CD4-positive, alpha-beta T cell treated with Interleukin-4 for 1 hour (primary cell): ENCODE results near the gene BTBD9.
"Not testable (repeated sequence)": the region's sequence is repeated elsewhere in the genome, so short reads cannot be mapped to it uniquely, and the experiment has no call there.

Experiments
- DNase-seq, 2 donors: peaks; one replicate each; pipeline ENCODE4 v3.0.0-alpha.2; 2020 to 2022

BTBD9 gene

DNA sequence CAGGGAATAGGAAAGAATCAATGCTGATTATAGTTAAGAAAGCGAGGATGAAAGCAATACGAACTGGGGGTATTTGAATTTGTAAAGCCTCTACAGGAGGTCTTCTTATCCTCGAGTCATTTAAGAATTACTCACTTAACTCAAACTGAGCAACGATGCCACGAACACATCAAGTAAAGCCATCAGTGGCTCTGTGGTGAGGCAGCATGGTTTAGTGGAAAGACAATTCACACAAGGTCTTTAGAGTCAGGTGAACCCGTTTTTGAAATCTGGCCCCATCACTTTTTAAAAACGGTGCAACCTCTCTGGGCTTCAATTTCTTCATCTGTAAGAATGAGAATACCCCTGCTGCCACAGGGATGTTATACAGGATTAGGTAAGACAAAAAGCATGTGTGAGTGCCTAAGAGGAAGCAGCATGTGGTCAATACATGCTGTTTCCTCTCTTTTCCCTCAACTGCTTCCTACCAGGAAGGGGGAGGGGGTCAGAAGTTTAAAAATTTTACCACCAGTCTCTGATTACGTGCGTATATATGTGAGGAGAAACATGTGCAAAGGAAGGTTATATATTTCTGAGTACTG, 162.0 kb downstream of the BTBD9 start:
- DNase-seq = no peak

- no peak for DNase-seq
Measured at GRCh38 chr6:38476888-38477287, 162.8 kb downstream of the BTBD9 start.

DNA sequence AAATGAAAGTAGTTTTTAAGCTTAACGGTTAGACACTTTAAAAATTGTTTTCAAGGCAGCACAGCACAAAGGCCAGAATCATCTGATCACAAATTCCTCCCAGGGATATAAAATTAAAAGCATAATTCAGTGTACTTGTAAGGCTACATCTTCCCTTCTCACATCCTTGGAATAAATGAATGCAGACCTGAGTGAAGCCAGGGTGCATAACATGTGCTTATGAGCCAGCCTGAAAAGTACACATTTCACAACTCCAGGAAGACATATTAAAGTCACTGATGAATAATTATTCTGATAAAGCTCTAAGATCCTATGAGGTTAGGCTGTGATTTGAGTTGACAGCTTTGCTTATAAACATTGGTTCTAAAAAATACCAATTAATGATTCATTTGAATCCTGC, 163.6 kb downstream of the BTBD9 start:
- DNase-seq = no peak

GRCh38 chr6:38470548-38470947, 169.2 kb downstream of the BTBD9 start:
- DNase-seq = no peak

DNA sequence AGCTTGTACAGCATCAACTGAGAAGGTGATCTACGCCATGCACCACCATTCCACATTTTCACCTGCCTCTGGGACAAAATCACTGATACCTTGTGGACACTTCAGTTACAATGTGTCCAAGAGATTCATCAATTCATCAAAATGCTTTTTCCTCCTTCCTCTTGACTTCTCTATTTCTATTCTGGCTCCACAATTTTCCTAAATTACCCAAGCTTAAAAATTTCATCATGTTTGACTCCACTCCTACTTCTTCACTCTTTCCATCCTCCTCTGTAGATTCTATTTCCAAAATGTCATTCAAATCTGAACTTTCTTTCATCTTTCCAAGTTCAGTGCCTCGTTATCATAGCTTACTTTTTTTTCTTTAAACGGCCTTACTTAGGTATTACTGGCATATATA, 172.2 kb downstream of the BTBD9 start:
- DNase-seq = no peak

DNA sequence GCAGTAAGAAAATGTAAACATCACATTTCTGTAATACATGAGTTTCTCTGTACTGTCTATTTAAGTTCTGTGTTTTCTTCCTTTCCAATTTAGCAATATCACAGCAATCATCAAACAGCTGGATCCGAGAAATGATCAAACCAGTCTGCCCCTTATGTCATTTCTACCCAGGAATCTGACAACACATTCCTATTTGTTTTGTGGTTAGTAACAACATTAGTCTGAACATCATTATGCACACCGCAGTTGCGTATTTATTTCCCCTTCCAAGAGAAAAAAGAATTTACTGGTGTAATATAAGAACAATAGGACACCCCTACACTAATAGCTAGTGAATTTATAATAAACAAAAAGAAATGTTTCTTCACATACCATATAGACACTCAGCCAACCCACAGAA, 179.5 kb downstream of the BTBD9 start:
- no peak for DNase-seq

- no peak for DNase-seq
Measured at GRCh38 chr6:38459291-38459690, 180.4 kb downstream of the BTBD9 start.

- DNase-seq = no peak
Measured at GRCh38 chr6:38453861-38454260, 185.9 kb downstream of the BTBD9 start.

GRCh38 chr6:38452816-38453660, 186.7 kb downstream of the BTBD9 start:
- DNase-seq = no peak

- no peak for DNase-seq
Measured at GRCh38 chr6:38450717-38451116, 189.0 kb downstream of the BTBD9 start.

DNA sequence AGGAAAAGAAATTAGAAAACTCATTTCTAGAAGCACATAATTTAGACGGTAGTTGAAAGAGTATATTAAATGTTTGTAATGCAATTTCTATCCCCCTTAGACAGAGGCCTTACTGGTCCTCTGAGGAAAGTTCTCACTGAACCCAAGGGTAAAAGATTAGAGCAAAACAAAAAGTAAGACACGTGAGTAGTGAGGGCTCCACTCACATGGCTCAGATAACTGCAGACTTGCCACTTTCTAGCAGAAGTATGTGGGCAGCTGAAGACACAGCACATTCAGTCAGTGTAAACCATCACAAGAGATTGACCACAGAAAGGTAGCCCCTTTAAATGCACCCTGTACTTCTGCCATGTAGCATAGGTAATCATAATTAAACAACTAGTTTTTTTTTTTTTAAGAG, 193.8 kb downstream of the BTBD9 start:
- DNase-seq = no peak

- DNase-seq = no peak
Measured at GRCh38 chr6:38445336-38445735, 194.4 kb downstream of the BTBD9 start.

DNA sequence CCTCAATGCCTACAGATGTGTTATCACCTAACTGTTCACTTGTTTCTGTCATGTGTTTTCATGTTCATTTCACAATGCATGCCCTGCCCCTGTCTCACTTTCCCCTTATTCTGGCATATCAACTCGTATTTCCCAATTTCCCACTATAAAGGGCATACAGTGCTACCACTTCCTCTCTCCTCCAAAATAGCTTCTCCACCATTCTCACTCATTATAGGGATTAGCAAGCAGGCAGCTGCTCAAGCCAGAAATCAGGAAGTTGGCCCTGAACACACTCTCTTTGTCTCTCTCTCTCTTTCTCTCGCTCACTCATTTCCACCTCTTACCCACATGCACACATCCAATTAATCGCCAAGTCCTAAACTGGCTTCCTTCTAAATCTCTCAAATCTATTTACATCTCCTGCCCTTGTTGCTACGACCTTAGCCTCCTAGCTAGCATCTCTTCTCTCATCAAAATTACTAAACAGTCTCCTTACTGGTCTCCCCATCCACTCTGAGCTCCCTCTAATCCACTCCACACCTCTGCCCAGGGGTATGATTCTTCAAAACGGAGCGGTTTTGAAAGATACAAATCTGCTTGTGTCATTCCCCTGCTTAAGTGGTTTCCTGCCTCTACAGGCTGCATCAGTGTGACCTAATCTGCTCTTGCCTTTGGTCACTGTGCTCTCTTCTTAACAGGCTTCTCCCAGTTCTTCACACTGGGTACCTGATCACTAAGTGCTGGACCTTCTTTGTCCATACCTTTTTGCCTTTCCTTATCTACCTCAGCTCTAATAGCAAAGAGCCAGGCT, 196.2 kb downstream of the BTBD9 start:
- DNase-seq = no peak

- no peak for DNase-seq
Measured at GRCh38 chr6:38438097-38438496, 201.6 kb downstream of the BTBD9 start.

- no peak for DNase-seq
Measured at GRCh38 chr6:38436726-38437465, 202.8 kb downstream of the BTBD9 start.

GRCh38 chr6:38435330-38435729, 204.4 kb downstream of the BTBD9 start:
- DNase-seq = no peak

DNA sequence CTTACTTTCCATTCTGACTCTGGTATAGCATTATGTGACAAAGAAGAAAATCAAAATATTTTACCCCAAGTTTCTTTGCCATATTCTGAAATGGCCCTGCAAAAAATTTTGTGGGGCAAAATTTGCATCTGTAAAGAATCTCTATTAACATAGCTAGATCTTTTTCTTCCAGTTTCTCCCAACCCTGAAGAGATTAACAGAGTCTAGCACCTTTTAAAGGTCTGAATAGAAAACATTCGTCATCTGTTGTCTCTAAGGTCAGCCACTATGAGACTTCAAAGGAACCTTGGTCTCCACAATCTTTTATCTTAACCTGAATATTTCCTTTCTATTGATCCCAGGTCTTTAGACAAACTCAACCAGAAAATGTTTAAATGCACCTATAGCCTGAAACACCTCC, 205.7 kb downstream of the BTBD9 start:
- no peak for DNase-seq

DNA sequence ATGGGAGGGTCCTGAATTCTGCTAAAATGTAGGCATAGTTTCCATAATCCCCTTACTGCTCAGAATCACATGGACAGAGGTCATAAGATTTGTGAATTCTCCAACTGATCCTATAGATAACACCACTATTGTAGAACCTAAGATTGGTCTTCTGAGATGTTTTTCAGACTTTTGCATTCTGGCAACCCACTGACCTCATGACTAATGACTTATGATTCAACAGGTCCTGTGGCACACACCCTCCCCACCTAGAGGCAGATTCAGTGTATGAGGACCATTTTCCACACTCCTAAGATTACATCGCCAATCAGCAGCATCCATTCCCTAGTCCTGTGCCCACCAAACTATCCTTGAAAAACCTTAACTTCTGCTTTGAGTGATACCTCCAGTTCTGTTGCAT, 207.2 kb downstream of the BTBD9 start:
- no peak for DNase-seq

DNA sequence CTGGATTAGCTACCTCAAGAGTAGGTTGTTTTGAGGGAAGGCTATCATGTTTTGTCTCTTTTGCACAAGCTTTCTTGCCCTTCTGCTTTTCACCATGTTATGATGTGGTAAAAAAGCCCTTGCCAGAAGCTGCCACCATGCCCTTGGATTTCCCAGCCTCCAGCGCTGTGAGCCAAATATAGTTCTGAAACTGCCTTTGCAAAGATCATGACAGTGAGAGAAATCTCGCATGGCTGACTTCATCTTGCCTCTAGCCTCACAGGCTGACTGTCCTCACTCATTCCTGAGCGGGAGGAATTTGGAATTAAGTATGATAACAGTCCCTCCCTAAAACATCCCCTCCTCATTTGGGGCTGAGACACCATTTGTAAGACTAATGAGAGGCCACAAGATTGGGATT, 207.7 kb downstream of the BTBD9 start:
- DNase-seq = no peak

DNA sequence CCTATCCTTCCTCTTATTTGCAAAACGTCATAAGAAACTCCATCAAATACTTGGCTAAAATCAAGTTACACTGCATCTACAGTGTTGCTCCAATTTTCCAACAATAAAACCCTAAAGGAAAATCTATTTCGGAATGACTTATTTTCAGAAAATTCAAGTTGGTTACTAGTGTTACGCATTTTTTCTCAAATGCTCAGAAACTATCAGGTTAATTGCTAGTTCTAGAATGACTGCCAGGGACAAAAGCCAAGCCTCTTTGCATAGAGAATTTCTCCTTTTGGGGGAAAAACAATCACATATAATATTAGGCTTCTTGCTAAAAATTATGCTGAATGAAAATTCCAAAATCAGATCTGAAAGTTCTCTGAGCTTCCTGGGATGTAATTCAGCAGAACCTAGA, 210.2 kb downstream of the BTBD9 start:
- DNase-seq = no peak

DNA sequence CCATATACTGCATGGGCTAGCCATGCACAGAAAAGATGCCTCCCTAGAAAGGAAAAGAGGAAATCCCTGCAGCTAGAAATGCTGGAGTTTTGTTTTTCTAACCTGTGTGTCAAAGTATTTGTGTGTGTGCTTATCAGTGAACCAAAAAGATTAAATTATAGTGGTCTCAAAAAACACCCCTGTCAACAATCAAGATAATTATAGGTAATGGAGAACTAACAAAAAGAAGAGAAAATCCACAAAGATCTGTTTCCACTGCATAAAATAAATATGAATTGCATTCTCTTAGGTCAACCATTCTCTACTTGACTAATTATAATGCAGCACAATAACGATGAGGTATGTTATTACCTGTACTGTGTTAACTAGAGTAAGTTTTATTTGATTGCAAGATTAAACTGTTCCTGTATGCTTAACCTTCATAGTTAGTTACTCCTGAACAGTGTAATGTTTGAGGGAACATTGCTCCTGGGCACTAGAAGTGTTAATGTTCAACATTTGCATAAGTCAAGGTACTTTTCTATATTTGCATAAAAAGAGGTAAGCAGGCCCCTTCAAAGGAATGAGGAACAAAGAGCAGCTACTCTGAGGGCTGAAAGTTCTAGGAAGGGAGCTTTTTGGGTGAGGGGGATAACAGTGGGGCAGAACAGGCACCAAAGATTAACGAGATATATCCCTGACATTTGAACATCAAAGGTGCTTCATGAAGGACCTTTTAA, 212.1 kb downstream of the BTBD9 start:
- no peak for DNase-seq

GRCh38 chr6:38425788-38426488, 213.8 kb downstream of the BTBD9 start:
- DNase-seq = not testable (repeated sequence)
